ENCODE data around the gene SPRY1.

The SPRY1 gene

DNA sequence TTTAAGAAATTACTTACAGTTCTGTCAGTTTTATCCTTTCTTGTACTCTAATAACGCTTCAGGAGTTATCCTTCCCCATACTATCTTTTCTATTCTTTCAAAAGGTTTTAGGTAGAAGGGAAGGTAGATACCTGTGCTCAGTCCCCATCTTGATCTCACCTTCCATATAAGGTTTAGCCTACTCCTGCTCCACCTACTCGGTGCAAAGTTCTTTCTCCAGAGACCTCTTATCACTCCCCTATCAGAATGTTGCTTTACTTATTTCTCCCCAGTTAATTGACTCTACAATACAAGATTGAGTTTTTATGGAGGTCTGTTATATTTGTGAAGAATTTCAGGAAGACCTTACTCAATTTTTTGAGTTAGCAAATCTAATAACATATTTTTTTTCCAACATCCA, 33.9 kb downstream of the SPRY1 start:
- Histone ChIP-seq H3K9me3 (ENCODE audit: insufficient read depth, low read depth, low read length) (peaks cover 10% of the 10 kb centered on the region), H3K27me3 (ENCODE audit: insufficient read depth, low read length) (no peaks in the 10 kb centered on the region), H3K9ac (ENCODE audit: low read depth, low read length) (no peak overlapping the region), H3K4me1 (ENCODE audit: insufficient read depth, low read length) (no peaks in the 10 kb centered on the region), H3K4me3 (ENCODE audit: low read length) (no peak overlapping the region), H3K36me3 (ENCODE audit: insufficient read depth, low read depth, low read length) (no peaks in the 10 kb centered on the region), H3K27ac (ENCODE audit: low read length) (no peak overlapping the region)

DNA sequence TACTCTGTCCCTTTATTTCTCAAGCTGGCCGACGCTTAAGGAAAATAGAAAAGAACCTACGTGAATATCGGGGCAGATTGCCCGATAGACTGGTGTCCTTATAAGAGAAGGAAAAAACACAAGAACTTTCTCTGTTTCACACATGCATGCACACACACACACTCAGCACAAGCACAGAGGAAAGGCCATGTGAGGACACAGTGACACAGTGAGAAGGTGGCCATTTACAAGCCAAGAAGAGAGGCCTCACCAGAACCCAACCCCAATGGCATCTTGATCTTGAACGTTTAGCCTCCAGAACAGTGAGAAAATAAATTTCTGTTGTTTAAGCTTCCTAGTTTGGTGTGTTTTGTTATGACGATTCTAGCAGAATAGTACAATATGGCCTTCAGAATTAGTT, 37.0 kb downstream of the SPRY1 start:
- Histone ChIP-seq H3K4me3 (ENCODE audit: low read length) (no peak overlapping the region), H3K9ac (ENCODE audit: low read depth, low read length) (no peak overlapping the region), H3K36me3 (ENCODE audit: insufficient read depth, low read depth, low read length) (no peaks in the 10 kb centered on the region), H3K9me3 (ENCODE audit: insufficient read depth, low read depth, low read length) (peaks cover 8% of the 10 kb centered on the region), H3K27me3 (ENCODE audit: insufficient read depth, low read length) (no peaks in the 10 kb centered on the region), H3K4me1 (ENCODE audit: insufficient read depth, low read length) (no peaks in the 10 kb centered on the region), H3K27ac (ENCODE audit: low read length) (no peak overlapping the region)

DNA sequence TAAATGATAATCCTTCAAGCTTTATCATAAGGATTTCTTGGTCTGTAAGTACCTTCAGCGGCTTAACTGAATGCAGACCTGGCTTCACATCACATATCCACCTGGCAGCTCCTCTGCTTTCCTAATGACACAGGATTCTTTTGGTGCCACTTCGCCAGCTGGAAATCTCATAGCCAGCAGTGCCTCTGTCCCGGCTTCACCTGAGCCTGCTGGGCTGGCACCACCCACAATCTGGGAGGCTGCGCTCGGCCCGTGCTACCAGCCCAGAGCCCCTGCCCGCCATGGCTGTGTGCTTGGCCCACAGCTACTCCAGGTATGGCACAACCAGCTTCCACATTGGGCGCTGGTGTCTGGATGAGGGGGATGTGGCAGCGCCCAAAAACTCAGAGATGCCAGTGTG, 37.4 kb downstream of the SPRY1 start:
- Histone ChIP-seq H3K9ac (ENCODE audit: low read depth, low read length) (no peak overlapping the region), H3K9me3 (ENCODE audit: insufficient read depth, low read depth, low read length) (peaks cover 8% of the 10 kb centered on the region), H3K27ac (ENCODE audit: low read length) (no peak overlapping the region), H3K4me1 (ENCODE audit: insufficient read depth, low read length) (no peaks in the 10 kb centered on the region), H3K36me3 (ENCODE audit: insufficient read depth, low read depth, low read length) (no peaks in the 10 kb centered on the region), H3K4me3 (ENCODE audit: low read length) (no peak overlapping the region), H3K27me3 (ENCODE audit: insufficient read depth, low read length) (no peaks in the 10 kb centered on the region)

DNA sequence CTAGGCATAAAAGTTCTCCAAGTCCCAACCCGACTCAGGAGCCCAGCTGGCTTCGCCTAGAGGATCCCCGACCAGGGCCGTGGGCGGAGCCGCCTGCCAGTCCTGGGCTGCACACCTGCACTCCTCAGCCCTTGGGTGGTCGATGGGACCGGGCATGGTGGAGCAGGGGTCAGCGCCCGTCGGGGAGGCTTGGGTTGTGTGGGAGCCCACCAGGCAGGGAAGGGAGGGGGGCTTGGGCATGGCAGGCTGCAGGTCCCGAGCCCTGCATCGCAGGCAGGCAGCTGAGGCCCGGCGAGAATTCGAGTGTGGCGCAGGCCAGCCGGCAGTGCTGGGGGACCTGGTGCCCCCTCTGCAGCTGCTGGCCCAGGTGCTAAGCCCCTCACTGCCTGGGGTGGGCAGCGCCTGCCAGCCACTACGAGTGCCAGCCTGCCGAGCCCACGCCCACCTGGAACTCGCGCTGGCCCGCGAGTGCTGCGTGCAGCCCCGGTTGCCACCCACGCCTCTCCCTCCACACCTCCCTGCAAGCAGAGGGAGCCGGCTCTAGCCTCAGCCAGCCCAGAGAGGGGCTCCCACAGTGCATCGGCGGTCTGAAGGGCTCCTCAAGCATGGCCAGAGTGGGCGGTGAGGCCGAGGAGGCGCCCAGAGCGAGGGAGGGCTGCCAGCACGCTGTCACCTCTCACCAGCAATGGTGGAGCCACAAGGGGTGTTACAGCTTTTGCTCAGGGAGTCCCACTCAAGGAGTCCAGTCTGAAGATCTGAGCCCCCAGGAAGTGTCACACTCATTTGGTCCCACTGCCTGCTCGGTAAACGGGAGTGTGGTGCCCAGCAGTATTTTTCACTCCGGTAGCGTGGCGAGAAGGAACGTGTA, 38.9 kb downstream of the SPRY1 start:
- H3K9me3 ChIP-seq (ENCODE audit: insufficient read depth, low read depth, low read length) = peaks cover 8% of the 10 kb centered on the region
- H3K9ac ChIP-seq (ENCODE audit: low read depth, low read length) = no peak overlapping the region
- H3K36me3 ChIP-seq (ENCODE audit: insufficient read depth, low read depth, low read length) = no peaks in the 10 kb centered on the region
- no peaks in the 10 kb centered on the region for H3K27me3 ChIP-seq (ENCODE audit: insufficient read depth, low read length)
- no peak overlapping the region for H3K4me3 ChIP-seq (ENCODE audit: low read length)
- no peak overlapping the region for H3K27ac ChIP-seq (ENCODE audit: low read length)
- H3K4me1 ChIP-seq (ENCODE audit: insufficient read depth, low read length) = no peaks in the 10 kb centered on the region

DNA sequence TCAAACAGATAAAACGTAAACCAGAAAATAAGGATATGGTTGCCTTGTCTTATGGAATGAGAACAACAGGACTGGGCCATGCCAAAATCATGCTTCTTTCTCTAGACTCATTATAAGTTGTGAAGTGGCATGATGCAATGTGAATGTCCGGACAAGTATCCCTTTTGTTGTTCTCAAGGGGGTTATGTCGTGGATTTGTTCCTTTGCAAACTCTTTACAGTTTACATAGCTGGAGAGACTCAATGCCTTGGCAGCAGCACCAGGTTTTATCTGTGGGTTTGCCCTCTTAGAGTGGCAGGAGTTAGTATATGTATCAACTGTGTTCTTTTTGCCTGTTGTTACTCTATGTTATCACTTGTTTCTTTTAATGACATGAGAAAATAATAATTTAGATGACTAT, 41.4 kb downstream of the SPRY1 start:
- Histone ChIP-seq H3K9ac (ENCODE audit: low read depth, low read length) (no peak overlapping the region), H3K36me3 (ENCODE audit: insufficient read depth, low read depth, low read length) (no peaks in the 10 kb centered on the region), H3K27ac (ENCODE audit: low read length) (no peak overlapping the region), H3K27me3 (ENCODE audit: insufficient read depth, low read length) (no peaks in the 10 kb centered on the region), H3K4me3 (ENCODE audit: low read length) (no peak overlapping the region), H3K4me1 (ENCODE audit: insufficient read depth, low read length) (peaks cover 2% of the 10 kb centered on the region; the same call in 1 of the 2 replicates), H3K9me3 (ENCODE audit: insufficient read depth, low read depth, low read length) (peaks cover 8% of the 10 kb centered on the region)

DNA sequence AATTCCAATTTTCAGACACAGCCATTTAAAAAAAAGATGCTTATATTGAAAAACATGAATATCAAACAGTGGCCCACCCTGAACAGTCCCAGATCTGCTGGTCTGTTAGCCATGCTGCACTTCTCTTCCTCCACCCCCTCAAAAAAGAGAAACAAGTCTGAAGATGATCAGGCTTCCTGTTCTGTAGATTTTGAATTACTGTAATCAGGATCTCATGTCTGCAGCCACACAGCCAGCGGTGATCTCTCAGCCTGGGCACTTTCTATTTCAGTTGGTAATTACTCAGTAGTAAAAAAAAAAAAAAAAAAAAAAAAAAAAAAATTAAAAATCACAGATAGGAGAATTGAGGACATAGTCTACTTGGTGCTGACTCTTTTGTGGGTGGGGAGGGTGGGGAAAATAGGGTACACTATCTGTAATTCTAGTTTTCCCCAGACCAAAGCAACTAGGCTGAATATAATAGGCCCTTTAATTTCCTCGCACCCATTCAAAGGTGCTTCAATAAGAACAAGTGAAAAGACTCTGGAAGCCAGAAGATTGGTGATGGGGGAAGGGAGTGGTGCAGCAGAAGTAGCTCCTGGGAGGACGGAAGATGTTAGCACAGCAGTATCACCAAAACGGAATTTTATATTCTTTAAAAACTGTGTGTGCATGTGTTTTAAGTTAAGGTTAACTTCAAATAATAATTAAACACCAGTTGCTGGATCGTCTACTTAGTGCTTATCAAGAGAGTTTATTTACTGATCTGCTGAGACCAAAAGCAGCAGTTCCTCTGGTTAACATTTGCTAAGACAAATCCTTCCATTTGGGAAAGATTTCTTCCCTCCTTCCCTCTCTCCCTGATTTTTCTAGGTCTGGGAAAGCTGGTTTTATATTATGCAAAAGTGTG, 47.0 kb downstream of the SPRY1 start:
- no peaks in the 10 kb centered on the region for H3K9me3 ChIP-seq (ENCODE audit: insufficient read depth, low read depth, low read length)
- peak overlapping the region; percentile 84 for H3K27ac ChIP-seq (ENCODE audit: low read length)
- no peaks in the 10 kb centered on the region for H3K27me3 ChIP-seq (ENCODE audit: insufficient read depth, low read length)
- H3K4me3 ChIP-seq (ENCODE audit: low read length) = peak overlapping the region; percentile 55
- peak overlapping the region; percentile 72; the same call in 1 of the 2 replicates for H3K9ac ChIP-seq (ENCODE audit: low read depth, low read length)
- no peaks in the 10 kb centered on the region for H3K36me3 ChIP-seq (ENCODE audit: insufficient read depth, low read depth, low read length)
- H3K4me1 ChIP-seq (ENCODE audit: insufficient read depth, low read length) = peaks cover 11% of the 10 kb centered on the region; the same call in 1 of the 2 replicates

DNA sequence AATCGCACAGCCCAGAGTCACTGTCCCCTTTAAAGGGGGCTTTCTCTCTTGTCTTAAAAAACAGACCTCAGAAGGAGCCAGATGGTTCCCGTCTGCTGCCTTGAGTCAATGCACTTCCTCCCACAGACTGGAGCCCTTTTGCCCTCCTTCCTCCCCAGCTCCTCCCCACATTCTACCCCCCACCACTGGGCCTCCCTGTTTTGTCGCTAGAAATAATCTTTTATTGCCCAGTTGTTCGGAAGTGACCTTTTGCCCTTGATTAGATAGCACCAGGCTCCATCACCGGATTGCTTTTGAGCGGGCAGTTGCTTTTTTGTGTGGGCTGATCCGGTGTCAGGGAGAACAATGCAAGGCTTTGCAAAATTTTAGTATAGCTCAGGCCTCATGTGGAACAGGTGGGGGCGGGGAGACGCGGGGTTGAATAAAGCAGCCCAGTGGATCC, 47.7 kb downstream of the SPRY1 start:
- Histone ChIP-seq H3K9ac (ENCODE audit: low read depth, low read length) (peak overlapping the region; percentile 72; the same call in 1 of the 2 replicates), H3K27me3 (ENCODE audit: insufficient read depth, low read length) (no peaks in the 10 kb centered on the region), H3K4me1 (ENCODE audit: insufficient read depth, low read length) (peaks cover 11% of the 10 kb centered on the region; the same call in 1 of the 2 replicates), H3K27ac (ENCODE audit: low read length) (peak overlapping the region; percentile 84), H3K4me3 (ENCODE audit: low read length) (peak overlapping the region; percentile 55), H3K9me3 (ENCODE audit: insufficient read depth, low read depth, low read length) (no peaks in the 10 kb centered on the region), H3K36me3 (ENCODE audit: insufficient read depth, low read depth, low read length) (no peaks in the 10 kb centered on the region)

DNA sequence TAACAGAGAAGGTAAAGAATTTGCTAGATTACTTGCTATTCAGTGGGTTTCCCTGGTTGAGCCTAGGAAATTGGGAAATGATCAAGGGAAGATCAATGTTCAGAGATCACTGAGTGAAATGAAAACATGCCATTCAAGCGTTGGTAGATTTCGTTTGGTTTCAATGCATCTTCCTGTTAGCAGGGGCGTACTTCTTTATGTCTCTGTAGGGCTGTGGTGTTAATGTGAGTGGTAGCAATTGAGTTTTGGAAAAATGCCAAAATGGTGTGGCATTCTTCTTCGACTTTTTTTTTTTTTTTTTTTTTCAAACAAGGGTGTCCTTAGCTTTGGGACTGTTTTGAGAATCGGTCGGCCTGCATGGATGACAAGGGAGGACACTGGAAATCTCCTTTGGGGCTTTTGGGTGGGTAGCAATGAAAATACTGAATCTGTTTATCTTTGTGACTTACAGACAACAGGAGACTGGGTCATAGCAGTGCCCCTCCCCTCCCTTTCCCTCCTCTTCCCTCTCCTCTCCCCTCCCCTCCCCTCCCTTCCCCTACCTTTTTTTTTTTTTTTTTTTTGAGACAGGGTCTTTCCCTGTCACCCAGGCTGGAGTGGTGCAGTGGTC, 50.4 kb downstream of the SPRY1 start:
- Histone ChIP-seq H3K4me1 (ENCODE audit: insufficient read depth, low read length) (peaks cover 11% of the 10 kb centered on the region; the same call in 1 of the 2 replicates), H3K4me3 (ENCODE audit: low read length) (no peak overlapping the region), H3K27ac (ENCODE audit: low read length) (no peak overlapping the region), H3K27me3 (ENCODE audit: insufficient read depth, low read length) (no peaks in the 10 kb centered on the region), H3K9ac (ENCODE audit: low read depth, low read length) (no peak overlapping the region), H3K9me3 (ENCODE audit: insufficient read depth, low read depth, low read length) (no peaks in the 10 kb centered on the region), H3K36me3 (ENCODE audit: insufficient read depth, low read depth, low read length) (no peaks in the 10 kb centered on the region)

DNA sequence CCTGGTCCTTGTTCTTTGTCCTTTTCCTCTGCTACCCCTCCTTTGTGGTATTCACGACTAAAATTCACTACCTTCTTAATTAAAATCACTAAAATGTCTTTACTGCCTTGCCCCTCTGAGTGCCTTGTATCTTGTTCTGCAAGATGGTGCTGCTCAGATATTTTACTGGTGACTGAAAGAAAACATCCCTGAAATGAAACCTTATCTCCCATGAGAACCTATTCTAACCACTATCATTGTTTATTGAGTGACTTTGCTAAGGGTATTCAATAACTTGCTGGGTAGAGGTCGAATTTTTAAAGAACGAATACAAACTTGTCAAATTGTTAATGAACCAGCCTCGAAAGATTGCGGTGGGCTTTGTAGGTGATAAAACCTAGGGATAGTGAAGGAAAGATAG, 52.8 kb downstream of the SPRY1 start:
- Histone ChIP-seq H3K4me3 (ENCODE audit: low read length) (no peak overlapping the region), H3K27ac (ENCODE audit: low read length) (no peak overlapping the region), H3K27me3 (ENCODE audit: insufficient read depth, low read length) (no peaks in the 10 kb centered on the region), H3K9ac (ENCODE audit: low read depth, low read length) (no peak overlapping the region), H3K9me3 (ENCODE audit: insufficient read depth, low read depth, low read length) (no peaks in the 10 kb centered on the region), H3K36me3 (ENCODE audit: insufficient read depth, low read depth, low read length) (no peaks in the 10 kb centered on the region), H3K4me1 (ENCODE audit: insufficient read depth, low read length) (no peaks in the 10 kb centered on the region; the same call in 1 of the 2 replicates)

DNA sequence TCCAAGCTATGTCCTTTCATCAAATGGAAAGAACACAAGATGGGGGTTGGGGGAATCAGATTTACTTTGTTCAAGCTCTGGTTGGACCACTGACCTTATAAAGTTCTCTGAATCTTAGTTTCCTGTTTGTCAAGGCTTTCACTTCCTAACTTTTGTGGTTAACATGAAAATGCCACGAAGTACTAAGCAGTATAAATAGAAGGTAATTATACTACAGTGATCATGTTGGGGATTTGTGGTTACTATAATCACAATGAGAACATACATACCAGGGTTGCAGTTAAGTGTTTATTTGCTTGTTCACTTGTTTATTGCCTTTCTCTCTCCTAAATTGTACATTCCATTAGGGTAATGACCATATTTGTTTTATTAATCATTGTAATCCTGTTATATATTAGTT, 53.2 kb downstream of the SPRY1 start:
- Histone ChIP-seq H3K4me3 (ENCODE audit: low read length) (no peak overlapping the region), H3K9me3 (ENCODE audit: insufficient read depth, low read depth, low read length) (no peaks in the 10 kb centered on the region), H3K36me3 (ENCODE audit: insufficient read depth, low read depth, low read length) (no peaks in the 10 kb centered on the region), H3K27ac (ENCODE audit: low read length) (no peak overlapping the region), H3K4me1 (ENCODE audit: insufficient read depth, low read length) (no peaks in the 10 kb centered on the region; the same call in 1 of the 2 replicates), H3K27me3 (ENCODE audit: insufficient read depth, low read length) (no peaks in the 10 kb centered on the region), H3K9ac (ENCODE audit: low read depth, low read length) (no peak overlapping the region)

DNA sequence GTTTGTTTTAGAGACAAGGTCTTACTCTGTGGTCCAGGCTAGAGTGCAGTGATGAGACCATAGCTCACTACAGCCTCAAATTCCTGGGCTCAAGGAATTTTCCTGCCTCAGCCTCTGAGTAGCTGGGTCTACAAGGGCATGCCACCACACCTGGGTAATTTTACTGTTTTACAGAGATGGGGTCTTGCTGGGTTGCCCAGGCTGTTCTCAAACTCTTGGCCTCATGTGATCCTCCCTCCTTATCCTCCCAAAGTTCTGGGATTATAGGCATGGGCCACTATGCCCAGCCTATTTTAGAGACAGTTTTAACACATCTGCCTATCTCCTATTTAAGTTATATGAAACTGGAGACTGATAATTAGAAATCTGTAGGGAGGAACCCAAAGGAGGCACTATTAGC, 53.8 kb downstream of the SPRY1 start:
- no peak overlapping the region for H3K27ac ChIP-seq (ENCODE audit: low read length)
- no peaks in the 10 kb centered on the region for H3K9me3 ChIP-seq (ENCODE audit: insufficient read depth, low read depth, low read length)
- H3K4me1 ChIP-seq (ENCODE audit: insufficient read depth, low read length) = no peaks in the 10 kb centered on the region; the same call in 1 of the 2 replicates
- H3K36me3 ChIP-seq (ENCODE audit: insufficient read depth, low read depth, low read length) = no peaks in the 10 kb centered on the region
- no peaks in the 10 kb centered on the region for H3K27me3 ChIP-seq (ENCODE audit: insufficient read depth, low read length)
- H3K4me3 ChIP-seq (ENCODE audit: low read length) = no peak overlapping the region
- no peak overlapping the region for H3K9ac ChIP-seq (ENCODE audit: low read depth, low read length)
